ENCODE results near the gene NPFFR1.

Gene NPFFR1

DNA sequence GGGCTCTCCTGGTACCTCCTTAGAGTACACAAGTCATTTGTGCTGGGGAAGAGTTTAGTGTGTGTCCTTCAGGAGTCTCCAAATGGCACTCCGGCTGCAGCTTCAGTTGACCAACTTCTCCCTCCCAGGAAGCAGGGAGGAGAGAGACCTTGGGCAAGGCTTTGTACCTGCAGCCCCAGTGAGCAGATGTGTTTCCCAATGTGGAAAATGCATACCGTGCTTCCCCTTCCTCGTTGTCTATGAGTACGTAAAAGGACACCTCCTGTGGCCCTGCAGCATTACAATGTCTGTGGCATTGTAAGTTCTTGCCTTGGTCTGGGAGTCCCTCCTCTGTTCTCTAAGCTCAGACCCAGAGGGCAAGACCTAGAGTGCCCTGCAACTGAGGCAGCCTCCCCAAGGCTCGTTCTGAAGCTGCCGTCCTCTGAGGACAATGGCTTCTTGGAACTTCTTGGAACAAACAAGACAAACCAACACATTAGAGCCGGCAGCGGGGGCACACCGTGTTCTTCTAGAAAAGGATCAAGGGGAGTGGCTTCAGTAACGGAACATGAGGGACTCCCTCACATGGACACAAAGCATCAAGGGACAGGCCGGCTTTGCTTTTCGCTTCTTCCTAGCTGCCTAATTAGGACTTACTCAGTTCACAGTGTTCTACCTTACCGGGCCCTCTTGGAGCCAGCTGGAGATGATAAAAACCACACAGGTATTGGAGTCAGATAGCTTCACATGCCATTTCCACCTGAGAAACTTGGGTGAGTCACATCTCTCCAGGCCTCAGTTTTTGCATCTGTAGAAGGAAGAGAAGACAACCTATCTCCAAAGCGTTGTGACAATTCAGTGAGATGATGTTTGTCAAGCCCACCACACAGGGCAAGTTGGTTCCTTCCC, 29.7 kb downstream of the NPFFR1 start:
- Histone ChIP-seq H3K4me1 (ENCODE audit: control insufficient read depth in 1 of 2, insufficient read depth in 2 of 2, low read length in 2 of 2) (no peaks in the 10 kb centered on the region), H2BK12ac (ENCODE audit: low read length) (no peak overlapping the region), H3K27ac (ENCODE audit: low read depth, low read length) (no peak overlapping the region), H2BK120ac (ENCODE audit: insufficient read depth, low read length, poor library complexity) (no peak overlapping the region), H3K4me3 (ENCODE audit: low read depth, low read length) (no peak overlapping the region), H3K4ac (ENCODE audit: low read depth, low read length) (no peak overlapping the region), H3K79me1 (ENCODE audit: low read length) (no peaks in the 10 kb centered on the region), H3K36me3 (ENCODE audit: control insufficient read depth in 1 of 2, insufficient read depth in 2 of 2, low read length in 2 of 2) (no peaks in the 10 kb centered on the region), H3K9me3 (ENCODE audit: insufficient read depth, low read depth, low read length) (no peaks in the 10 kb centered on the region), H3K14ac (ENCODE audit: low read length) (no peak overlapping the region), H2AFZ (ENCODE audit: insufficient read depth, low read length, poor library complexity) (no peak overlapping the region), H3K27me3 (ENCODE audit: insufficient read depth, low read length) (no peaks in the 10 kb centered on the region), H3K23ac (ENCODE audit: low read length) (no peak overlapping the region), H4K91ac (ENCODE audit: low read depth, low read length) (no peak overlapping the region), H4K12ac (ENCODE audit: low read depth, low read length) (no peak overlapping the region), H2AK5ac (ENCODE audit: low read length) (no peak overlapping the region), H3K79me2 (ENCODE audit: control insufficient read depth, insufficient read depth, low read length, poor library complexity) (no peaks in the 10 kb centered on the region), H3K18ac (ENCODE audit: low read length) (no peak overlapping the region), H2BK5ac (ENCODE audit: low read depth, low read length, poor library complexity) (no peak overlapping the region), H4K8ac (ENCODE audit: low read depth, low read length) (no peak overlapping the region), H3K4me2 (ENCODE audit: low read length) (no peak overlapping the region), H3K9ac (ENCODE audit: low read length) (no peak overlapping the region)
- DNase-seq, result no peak
- WGBS (ENCODE audit: extremely low coverage, insufficient coverage, insufficient read length), result no CpG with 5 or more reads among the region's 14 CpGs

DNA sequence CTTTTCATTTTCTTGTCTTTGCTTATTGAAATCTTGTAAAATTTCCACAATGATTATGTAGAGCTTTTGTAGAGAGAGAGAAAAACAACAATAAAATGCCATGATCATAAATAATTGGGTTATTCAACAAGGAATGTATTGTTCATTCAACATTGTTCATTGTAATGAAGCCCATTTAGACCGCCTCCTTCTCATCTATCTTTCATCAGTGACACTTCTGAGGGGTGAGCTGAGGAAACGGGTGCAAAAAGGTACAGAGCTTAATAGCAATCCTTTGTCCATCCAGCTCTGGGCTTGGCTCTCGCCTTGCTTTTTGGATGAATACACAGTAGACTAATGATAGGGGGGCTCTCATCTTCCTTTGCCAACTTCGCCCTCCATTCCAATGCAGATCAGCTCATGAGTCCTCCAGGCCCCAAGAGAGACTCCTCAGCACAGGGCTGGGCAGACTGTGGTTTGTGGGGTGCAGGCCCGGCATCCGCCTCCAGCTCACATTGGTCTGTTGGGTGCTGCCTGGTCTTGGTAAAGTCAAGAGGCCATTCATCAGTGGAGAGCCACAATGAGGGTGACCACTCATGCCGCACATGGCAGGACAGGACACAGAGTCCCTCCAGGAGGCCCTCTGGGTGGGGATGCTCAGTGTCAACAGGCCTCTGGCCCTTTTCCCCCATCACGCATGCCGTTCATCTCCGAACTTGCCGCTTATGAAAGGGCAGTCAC, 32.7 kb downstream of the NPFFR1 start:
- H3K9me3 ChIP-seq (ENCODE audit: insufficient read depth, low read depth, low read length), result no peaks in the 10 kb centered on the region
- no peak overlapping the region for H2BK12ac ChIP-seq (ENCODE audit: low read length)

DNA sequence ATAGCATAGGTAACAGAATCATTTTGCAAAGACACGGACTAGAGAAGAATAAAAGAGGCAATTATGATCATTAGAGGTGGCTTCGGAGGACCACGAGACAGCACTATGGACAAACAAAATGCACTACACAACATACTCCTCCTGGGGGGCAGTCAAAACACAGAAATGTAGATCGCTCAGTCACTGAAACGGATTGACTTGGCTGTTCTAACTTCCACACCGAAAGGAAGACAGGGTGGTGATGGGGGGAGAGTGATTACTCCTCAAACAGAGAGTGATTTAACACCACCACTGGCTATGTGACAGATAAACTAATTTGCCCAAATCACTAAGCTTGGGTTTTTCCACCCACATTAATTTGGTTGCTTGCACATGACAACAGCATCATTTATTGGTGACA, 36.4 kb downstream of the NPFFR1 start:
- Histone ChIP-seq H3K27me3 (ENCODE audit: insufficient read depth, low read length) (no peaks in the 10 kb centered on the region), H2AFZ (ENCODE audit: insufficient read depth, low read length, poor library complexity) (no peak overlapping the region), H3K9ac (ENCODE audit: low read length) (no peak overlapping the region), H4K12ac (ENCODE audit: low read depth, low read length) (no peak overlapping the region), H3K36me3 (ENCODE audit: control insufficient read depth in 1 of 2, insufficient read depth in 2 of 2, low read length in 2 of 2) (no peaks in the 10 kb centered on the region), H2AK5ac (ENCODE audit: low read length) (no peak overlapping the region), H3K14ac (ENCODE audit: low read length) (no peak overlapping the region), H3K4me3 (ENCODE audit: low read depth, low read length) (no peak overlapping the region), H2BK5ac (ENCODE audit: low read depth, low read length, poor library complexity) (no peak overlapping the region), H3K9me3 (ENCODE audit: insufficient read depth, low read depth, low read length) (no peaks in the 10 kb centered on the region), H4K8ac (ENCODE audit: low read depth, low read length) (no peak overlapping the region), H3K4me1 (ENCODE audit: control insufficient read depth in 1 of 2, insufficient read depth in 2 of 2, low read length in 2 of 2) (no peaks in the 10 kb centered on the region), H2BK120ac (ENCODE audit: insufficient read depth, low read length, poor library complexity) (no peak overlapping the region), H4K91ac (ENCODE audit: low read depth, low read length) (no peak overlapping the region), H3K18ac (ENCODE audit: low read length) (no peak overlapping the region), H3K23ac (ENCODE audit: low read length) (no peak overlapping the region), H3K4me2 (ENCODE audit: low read length) (no peak overlapping the region), H2BK12ac (ENCODE audit: low read length) (no peak overlapping the region), H3K79me2 (ENCODE audit: control insufficient read depth, insufficient read depth, low read length, poor library complexity) (no peaks in the 10 kb centered on the region), H3K4ac (ENCODE audit: low read depth, low read length) (no peak overlapping the region), H3K79me1 (ENCODE audit: low read length) (no peaks in the 10 kb centered on the region), H3K27ac (ENCODE audit: low read depth, low read length) (no peak overlapping the region)
- DNase-seq, result no peak
- WGBS (ENCODE audit: extremely low coverage, insufficient coverage, insufficient read length), result no CpG with 5 or more reads among the region's 6 CpGs

More for the DNA sequence above, 32.7 kb downstream of the NPFFR1 start:
- H3K4me1 ChIP-seq (ENCODE audit: control insufficient read depth in 1 of 2, insufficient read depth in 2 of 2, low read length in 2 of 2), result no peaks in the 10 kb centered on the region
- no peak overlapping the region for H3K4ac ChIP-seq (ENCODE audit: low read depth, low read length)
- no peak overlapping the region for H3K4me3 ChIP-seq (ENCODE audit: low read depth, low read length)
- no peak overlapping the region for H3K18ac ChIP-seq (ENCODE audit: low read length)
- H3K27ac ChIP-seq (ENCODE audit: low read depth, low read length), result no peak overlapping the region
- H3K79me2 ChIP-seq (ENCODE audit: control insufficient read depth, insufficient read depth, low read length, poor library complexity), result no peaks in the 10 kb centered on the region
- no peak overlapping the region for H3K9ac ChIP-seq (ENCODE audit: low read length)
- no peaks in the 10 kb centered on the region for H3K27me3 ChIP-seq (ENCODE audit: insufficient read depth, low read length)
- no peak overlapping the region for H3K4me2 ChIP-seq (ENCODE audit: low read length)
- no peak overlapping the region for H2AK5ac ChIP-seq (ENCODE audit: low read length)
- no peak overlapping the region for H4K8ac ChIP-seq (ENCODE audit: low read depth, low read length)
- H2BK120ac ChIP-seq (ENCODE audit: insufficient read depth, low read length, poor library complexity), result no peak overlapping the region
- no peaks in the 10 kb centered on the region for H3K36me3 ChIP-seq (ENCODE audit: control insufficient read depth in 1 of 2, insufficient read depth in 2 of 2, low read length in 2 of 2)
- no peak for DNase-seq
- no peak overlapping the region for H2AFZ ChIP-seq (ENCODE audit: insufficient read depth, low read length, poor library complexity)
- no CpG with 5 or more reads among the region's 11 CpGs for WGBS (ENCODE audit: extremely low coverage, insufficient coverage, insufficient read length)
- H2BK5ac ChIP-seq (ENCODE audit: low read depth, low read length, poor library complexity), result no peak overlapping the region
- H3K23ac ChIP-seq (ENCODE audit: low read length), result no peak overlapping the region
- no peak overlapping the region for H4K12ac ChIP-seq (ENCODE audit: low read depth, low read length)
- no peaks in the 10 kb centered on the region for H3K79me1 ChIP-seq (ENCODE audit: low read length)
- no peak overlapping the region for H3K14ac ChIP-seq (ENCODE audit: low read length)
- no peak overlapping the region for H4K91ac ChIP-seq (ENCODE audit: low read depth, low read length)

DNA sequence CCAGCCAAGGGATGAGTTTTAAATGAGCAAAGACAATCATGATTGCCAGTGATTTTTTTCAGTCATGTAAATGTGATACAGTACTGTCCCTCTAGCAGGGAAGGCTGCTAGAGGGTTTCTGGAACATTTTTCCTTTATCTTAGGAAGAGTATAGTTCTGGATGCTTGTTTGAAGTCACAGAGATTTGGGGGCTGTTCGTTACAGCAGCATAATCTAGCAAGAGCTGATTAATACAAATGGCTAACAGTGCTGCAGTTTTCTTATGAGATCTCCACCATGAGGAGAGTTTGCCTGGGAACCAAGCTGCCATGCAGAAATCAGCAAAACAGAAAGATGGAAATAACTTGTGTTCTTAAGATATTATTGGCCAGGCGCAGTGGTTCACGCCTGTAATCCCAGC, 42.7 kb downstream of the NPFFR1 start:
- Histone ChIP-seq H3K27me3 (ENCODE audit: insufficient read depth, low read length) (no peaks in the 10 kb centered on the region), H2AFZ (ENCODE audit: insufficient read depth, low read length, poor library complexity) (no peak overlapping the region), H2AK5ac (ENCODE audit: low read length) (no peak overlapping the region), H4K91ac (ENCODE audit: low read depth, low read length) (no peak overlapping the region), H2BK5ac (ENCODE audit: low read depth, low read length, poor library complexity) (no peak overlapping the region), H3K23ac (ENCODE audit: low read length) (no peak overlapping the region), H3K14ac (ENCODE audit: low read length) (no peak overlapping the region), H3K4ac (ENCODE audit: low read depth, low read length) (no peak overlapping the region), H3K9ac (ENCODE audit: low read length) (no peak overlapping the region), H3K4me3 (ENCODE audit: low read depth, low read length) (no peak overlapping the region), H3K27ac (ENCODE audit: low read depth, low read length) (no peak overlapping the region), H2BK120ac (ENCODE audit: insufficient read depth, low read length, poor library complexity) (no peak overlapping the region), H4K12ac (ENCODE audit: low read depth, low read length) (no peak overlapping the region), H3K9me3 (ENCODE audit: insufficient read depth, low read depth, low read length) (peaks cover 10% of the 10 kb centered on the region), H3K4me1 (ENCODE audit: control insufficient read depth in 1 of 2, insufficient read depth in 2 of 2, low read length in 2 of 2) (no peaks in the 10 kb centered on the region), H3K4me2 (ENCODE audit: low read length) (no peak overlapping the region), H3K79me1 (ENCODE audit: low read length) (no peaks in the 10 kb centered on the region), H4K8ac (ENCODE audit: low read depth, low read length) (no peak overlapping the region), H2BK12ac (ENCODE audit: low read length) (no peak overlapping the region), H3K36me3 (ENCODE audit: control insufficient read depth in 1 of 2, insufficient read depth in 2 of 2, low read length in 2 of 2) (no peaks in the 10 kb centered on the region), H3K79me2 (ENCODE audit: control insufficient read depth, insufficient read depth, low read length, poor library complexity) (no peaks in the 10 kb centered on the region), H3K18ac (ENCODE audit: low read length) (no peak overlapping the region)
- no peak for DNase-seq
- no CpG with 5 or more reads among the region's 3 CpGs for WGBS (ENCODE audit: extremely low coverage, insufficient coverage, insufficient read length)
